ENCODE data around the gene ASMTL. TPM values are rescaled to one million over a fixed set of nuclear protein-coding genes. Genes with fewer than 3 reads are reported as not detected.
A peak's percentile ranks its signal among the peaks of the same experiment; 100 is the strongest.

The ASMTL gene
- total and polyA plus RNA-seq, 2 of the 13 experiments (the other 11 are each of a cell fraction or from before 2014, with no cell fraction given): 5.6 to 16.3 TPM

DNA sequence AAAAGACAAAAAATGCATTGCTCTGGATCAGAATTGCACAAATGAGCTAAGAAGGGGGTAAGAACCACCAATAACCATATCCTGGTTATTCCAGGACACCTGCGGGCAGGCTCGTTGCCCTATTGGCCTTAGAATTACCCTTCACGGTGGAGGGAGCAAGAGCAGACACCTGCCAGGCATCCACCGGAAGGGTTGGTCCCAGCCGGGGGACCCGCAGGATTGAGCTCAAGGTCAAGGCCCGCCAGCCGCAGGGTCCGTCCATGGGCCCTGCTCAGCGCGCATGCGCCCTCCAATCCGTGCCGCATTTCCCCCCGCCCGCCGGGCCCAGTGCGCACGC is 61.4 kb downstream of the ASMTL start (continued):
- no peak for TF ChIP-seq ZNF34 (CRISPR knock-in tag; IDR thresholded peaks at IDR 0.05; ENCODE audit: borderline replicate concordance)
- TF ChIP-seq ZNF614 (CRISPR knock-in tag; IDR thresholded peaks at IDR 0.05; ENCODE audit: borderline replicate concordance): no peak
- no peak for TF ChIP-seq ARID5B (CRISPR knock-in tag; IDR thresholded peaks at IDR 0.05)
- TF ChIP-seq, protein P1, sequence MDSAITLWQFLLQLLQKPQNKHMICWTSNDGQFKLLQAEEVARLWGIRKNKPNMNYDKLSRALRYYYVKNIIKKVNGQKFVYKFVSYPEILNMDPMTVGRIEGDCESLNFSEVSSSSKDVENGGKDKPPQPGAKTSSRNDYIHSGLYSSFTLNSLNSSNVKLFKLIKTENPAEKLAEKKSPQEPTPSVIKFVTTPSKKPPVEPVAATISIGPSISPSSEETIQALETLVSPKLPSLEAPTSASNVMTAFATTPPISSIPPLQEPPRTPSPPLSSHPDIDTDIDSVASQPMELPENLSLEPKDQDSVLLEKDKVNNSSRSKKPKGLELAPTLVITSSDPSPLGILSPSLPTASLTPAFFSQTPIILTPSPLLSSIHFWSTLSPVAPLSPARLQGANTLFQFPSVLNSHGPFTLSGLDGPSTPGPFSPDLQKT (CRISPR knock-in tag; IDR thresholded peaks at IDR 0.05; ENCODE audit: borderline replicate concordance): no peak
- no peak for TF ChIP-seq DNMT1 (CRISPR knock-in tag; IDR thresholded peaks at IDR 0.05)
- TF ChIP-seq HOMEZ (CRISPR knock-in tag; IDR thresholded peaks at IDR 0.05; ENCODE audit: low read depth): no peak
- no peak for TF ChIP-seq PBX3 (CRISPR knock-in tag; IDR thresholded peaks at IDR 0.05; ENCODE audit: borderline replicate concordance)
- TF ChIP-seq ZC3H13 (CRISPR knock-in tag; IDR thresholded peaks at IDR 0.05): no peak
- TF ChIP-seq ZNF225 (CRISPR knock-in tag; IDR thresholded peaks at IDR 0.05): no peak
- TF ChIP-seq, protein P2, sequence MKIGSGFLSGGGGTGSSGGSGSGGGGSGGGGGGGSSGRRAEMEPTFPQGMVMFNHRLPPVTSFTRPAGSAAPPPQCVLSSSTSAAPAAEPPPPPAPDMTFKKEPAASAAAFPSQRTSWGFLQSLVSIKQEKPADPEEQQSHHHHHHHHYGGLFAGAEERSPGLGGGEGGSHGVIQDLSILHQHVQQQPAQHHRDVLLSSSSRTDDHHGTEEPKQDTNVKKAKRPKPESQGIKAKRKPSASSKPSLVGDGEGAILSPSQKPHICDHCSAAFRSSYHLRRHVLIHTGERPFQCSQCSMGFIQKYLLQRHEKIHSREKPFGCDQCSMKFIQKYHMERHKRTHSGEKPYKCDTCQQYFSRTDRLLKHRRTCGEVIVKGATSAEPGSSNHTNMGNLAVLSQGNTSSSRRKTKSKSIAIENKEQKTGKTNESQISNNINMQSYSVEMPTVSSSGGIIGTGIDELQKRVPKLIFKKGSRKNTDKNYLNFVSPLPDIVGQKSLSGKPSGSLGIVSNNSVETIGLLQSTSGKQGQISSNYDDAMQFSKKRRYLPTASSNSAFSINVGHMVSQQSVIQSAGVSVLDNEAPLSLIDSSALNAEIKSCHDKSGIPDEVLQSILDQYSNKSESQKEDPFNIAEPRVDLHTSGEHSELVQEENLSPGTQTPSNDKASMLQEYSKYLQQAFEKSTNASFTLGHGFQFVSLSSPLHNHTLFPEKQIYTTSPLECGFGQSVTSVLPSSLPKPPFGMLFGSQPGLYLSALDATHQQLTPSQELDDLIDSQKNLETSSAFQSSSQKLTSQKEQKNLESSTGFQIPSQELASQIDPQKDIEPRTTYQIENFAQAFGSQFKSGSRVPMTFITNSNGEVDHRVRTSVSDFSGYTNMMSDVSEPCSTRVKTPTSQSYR (CRISPR knock-in tag; IDR thresholded peaks at IDR 0.05; ENCODE audit: borderline replicate concordance): no peak
- TF ChIP-seq SP5 (CRISPR knock-in tag; IDR thresholded peaks at IDR 0.05; ENCODE audit: borderline replicate concordance, low read depth): peak; percentile 35; the same call in 1 of the 2 replicates
- no peak for TF ChIP-seq GTF2F1 (IDR thresholded peaks at IDR 0.05; ENCODE audit: low read length)
- no peak for TF ChIP-seq ZUFSP (CRISPR knock-in tag; IDR thresholded peaks at IDR 0.05; ENCODE audit: borderline replicate concordance)
- TF ChIP-seq CSRNP2 (CRISPR knock-in tag; conservative IDR thresholded peaks at IDR 0.05; ENCODE audit: low read depth): no peak
- TF ChIP-seq ZNF879 (CRISPR knock-in tag; IDR thresholded peaks at IDR 0.05): no peak
- TF ChIP-seq ZNF251 (CRISPR knock-in tag; IDR thresholded peaks at IDR 0.05): no peak
